ENCODE measurements around the gene CCDC102A. TPM values are rescaled to one million over a fixed set of nuclear protein-coding genes. Genes with fewer than 3 reads are reported as not detected.

CCDC102A gene
- total and polyA plus RNA-seq, 2 of the 13 experiments (the other 11 are each of a cell fraction or from before 2014, with no cell fraction given), result 2.1 to 2.8 TPM

- TF ChIP-seq, protein P1, sequence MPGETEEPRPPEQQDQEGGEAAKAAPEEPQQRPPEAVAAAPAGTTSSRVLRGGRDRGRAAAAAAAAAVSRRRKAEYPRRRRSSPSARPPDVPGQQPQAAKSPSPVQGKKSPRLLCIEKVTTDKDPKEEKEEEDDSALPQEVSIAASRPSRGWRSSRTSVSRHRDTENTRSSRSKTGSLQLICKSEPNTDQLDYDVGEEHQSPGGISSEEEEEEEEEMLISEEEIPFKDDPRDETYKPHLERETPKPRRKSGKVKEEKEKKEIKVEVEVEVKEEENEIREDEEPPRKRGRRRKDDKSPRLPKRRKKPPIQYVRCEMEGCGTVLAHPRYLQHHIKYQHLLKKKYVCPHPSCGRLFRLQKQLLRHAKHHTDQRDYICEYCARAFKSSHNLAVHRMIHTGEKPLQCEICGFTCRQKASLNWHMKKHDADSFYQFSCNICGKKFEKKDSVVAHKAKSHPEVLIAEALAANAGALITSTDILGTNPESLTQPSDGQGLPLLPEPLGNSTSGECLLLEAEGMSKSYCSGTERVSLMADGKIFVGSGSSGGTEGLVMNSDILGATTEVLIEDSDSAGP (CRISPR knock-in tag; IDR thresholded peaks at IDR 0.05; ENCODE audit: borderline replicate concordance), result peak; percentile 92
- TF ChIP-seq, protein P2, sequence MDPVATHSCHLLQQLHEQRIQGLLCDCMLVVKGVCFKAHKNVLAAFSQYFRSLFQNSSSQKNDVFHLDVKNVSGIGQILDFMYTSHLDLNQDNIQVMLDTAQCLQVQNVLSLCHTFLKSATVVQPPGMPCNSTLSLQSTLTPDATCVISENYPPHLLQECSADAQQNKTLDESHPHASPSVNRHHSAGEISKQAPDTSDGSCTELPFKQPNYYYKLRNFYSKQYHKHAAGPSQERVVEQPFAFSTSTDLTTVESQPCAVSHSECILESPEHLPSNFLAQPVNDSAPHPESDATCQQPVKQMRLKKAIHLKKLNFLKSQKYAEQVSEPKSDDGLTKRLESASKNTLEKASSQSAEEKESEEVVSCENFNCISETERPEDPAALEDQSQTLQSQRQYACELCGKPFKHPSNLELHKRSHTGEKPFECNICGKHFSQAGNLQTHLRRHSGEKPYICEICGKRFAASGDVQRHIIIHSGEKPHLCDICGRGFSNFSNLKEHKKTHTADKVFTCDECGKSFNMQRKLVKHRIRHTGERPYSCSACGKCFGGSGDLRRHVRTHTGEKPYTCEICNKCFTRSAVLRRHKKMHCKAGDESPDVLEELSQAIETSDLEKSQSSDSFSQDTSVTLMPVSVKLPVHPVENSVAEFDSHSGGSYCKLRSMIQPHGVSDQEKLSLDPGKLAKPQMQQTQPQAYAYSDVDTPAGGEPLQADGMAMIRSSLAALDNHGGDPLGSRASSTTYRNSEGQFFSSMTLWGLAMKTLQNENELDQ (CRISPR knock-in tag; IDR thresholded peaks at IDR 0.05; ENCODE audit: borderline replicate concordance), result peak; percentile 68; the same call in 1 of the 2 replicates
- TF ChIP-seq HNF1A (IDR thresholded peaks at IDR 0.05; ENCODE audit: low read depth) (no peak), HNF1A (CRISPR knock-in tag; IDR thresholded peaks at IDR 0.05; ENCODE audit: borderline replicate concordance) (peak; percentile 75; the same call in 1 of the 2 replicates), MIXL1 (CRISPR knock-in tag; IDR thresholded peaks at IDR 0.05) (peak; percentile 94), WIZ (CRISPR knock-in tag; IDR thresholded peaks at IDR 0.05) (0 out of 2 replicates have a peak, but pooled peaks have one; percentile 60), NBN (conservative IDR thresholded peaks at IDR 0.05) (no peak), HHEX (CRISPR knock-in tag; IDR thresholded peaks at IDR 0.05) (no peak), BORCS8-MEF2B (CRISPR knock-in tag; IDR thresholded peaks at IDR 0.05) (peak; percentile 34; the same call in 1 of the 2 replicates), JUNB (CRISPR knock-in tag; IDR thresholded peaks at IDR 0.05; ENCODE audit: borderline replicate concordance) (no peak), ZFP82 (CRISPR knock-in tag; IDR thresholded peaks at IDR 0.05; ENCODE audit: borderline replicate concordance) (no peak)
- TF ChIP-seq, protein P3, sequence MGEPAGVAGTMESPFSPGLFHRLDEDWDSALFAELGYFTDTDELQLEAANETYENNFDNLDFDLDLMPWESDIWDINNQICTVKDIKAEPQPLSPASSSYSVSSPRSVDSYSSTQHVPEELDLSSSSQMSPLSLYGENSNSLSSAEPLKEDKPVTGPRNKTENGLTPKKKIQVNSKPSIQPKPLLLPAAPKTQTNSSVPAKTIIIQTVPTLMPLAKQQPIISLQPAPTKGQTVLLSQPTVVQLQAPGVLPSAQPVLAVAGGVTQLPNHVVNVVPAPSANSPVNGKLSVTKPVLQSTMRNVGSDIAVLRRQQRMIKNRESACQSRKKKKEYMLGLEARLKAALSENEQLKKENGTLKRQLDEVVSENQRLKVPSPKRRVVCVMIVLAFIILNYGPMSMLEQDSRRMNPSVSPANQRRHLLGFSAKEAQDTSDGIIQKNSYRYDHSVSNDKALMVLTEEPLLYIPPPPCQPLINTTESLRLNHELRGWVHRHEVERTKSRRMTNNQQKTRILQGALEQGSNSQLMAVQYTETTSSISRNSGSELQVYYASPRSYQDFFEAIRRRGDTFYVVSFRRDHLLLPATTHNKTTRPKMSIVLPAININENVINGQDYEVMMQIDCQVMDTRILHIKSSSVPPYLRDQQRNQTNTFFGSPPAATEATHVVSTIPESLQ (CRISPR knock-in tag; conservative IDR thresholded peaks at IDR 0.05), result no peak
Measured at GRCh38 chr16:57462209-57462977, 74.0 kb downstream of the CCDC102A start, which contains the start of gene POLR2C (continued).

Measured in HepG2 (cell line).